ENCODE data around the gene ESRRB.

ESRRB gene

DNA sequence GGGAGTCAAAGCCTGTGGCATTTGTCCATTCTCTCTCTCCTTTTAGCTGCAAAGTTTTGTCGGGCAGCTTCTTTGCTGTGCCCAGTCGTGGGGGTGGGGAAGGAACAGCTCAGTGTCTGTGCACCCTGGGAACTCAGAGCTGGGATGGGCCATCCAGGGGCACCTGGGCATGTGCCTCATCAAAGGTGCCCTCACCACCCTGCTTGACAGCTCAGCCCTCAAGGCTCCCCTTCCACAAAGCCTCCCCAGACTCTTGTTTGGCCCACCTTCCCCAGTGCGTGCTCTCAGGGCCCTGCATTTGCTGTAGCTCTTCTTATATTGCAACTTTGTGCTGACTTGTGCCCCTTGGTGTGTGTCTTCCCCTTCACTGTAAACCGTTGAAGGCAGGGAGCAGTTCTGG, 112.6 kb downstream of the ESRRB start:
- Histone ChIP-seq H3K4me3 (ENCODE audit: low read length) (no peak overlapping the region), H3K4me1 (ENCODE audit: control insufficient read depth, insufficient read depth, low read length) (no peaks in the 10 kb centered on the region)
- DNase-seq (ENCODE audit: low read depth) = no peak

DNA sequence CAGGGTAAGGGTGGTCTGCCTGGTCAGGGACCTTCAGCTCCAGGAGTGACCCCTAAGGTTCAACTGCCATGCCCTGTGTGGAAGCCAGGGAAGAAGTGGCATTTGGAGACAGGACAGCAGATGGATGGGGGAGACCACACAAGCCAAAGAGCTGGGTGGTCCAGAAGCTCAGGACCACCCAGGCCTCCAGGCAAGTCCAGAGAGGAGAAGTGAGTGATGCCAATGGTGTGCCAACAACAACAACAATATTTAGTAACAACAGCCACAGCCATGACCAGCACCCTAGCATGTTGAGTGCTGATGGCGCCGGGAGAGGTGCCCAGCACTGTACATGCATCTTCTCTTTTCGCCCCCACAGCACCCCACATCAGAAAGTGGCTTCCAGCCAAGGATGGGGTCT, 113.7 kb downstream of the ESRRB start:
- no peaks in the 10 kb centered on the region for H3K4me1 ChIP-seq (ENCODE audit: control insufficient read depth, insufficient read depth, low read length)
- H3K9me3 ChIP-seq (ENCODE audit: control insufficient read depth, low read length) = no peaks in the 10 kb centered on the region
- peaks cover 23% of the 10 kb centered on the region for H3K27me3 ChIP-seq (replicated peaks; ENCODE audit: control insufficient read depth, insufficient read depth, low read length)
- DNase-seq (ENCODE audit: low read depth) = no peak
- H3K36me3 ChIP-seq (ENCODE audit: control insufficient read depth, insufficient read depth, low read length, severe bottlenecking) = no peaks in the 10 kb centered on the region
- no peak overlapping the region for H3K4me3 ChIP-seq (ENCODE audit: low read length)
- H3K9ac ChIP-seq (ENCODE audit: low read length) = no peak overlapping the region

More for the DNA sequence above, 112.6 kb downstream of the ESRRB start:
- Histone ChIP-seq H3K9me3 (ENCODE audit: control insufficient read depth, low read length) (no peaks in the 10 kb centered on the region), H3K27me3 (replicated peaks; ENCODE audit: control insufficient read depth, insufficient read depth, low read length) (peaks cover 23% of the 10 kb centered on the region), H3K36me3 (ENCODE audit: control insufficient read depth, insufficient read depth, low read length, severe bottlenecking) (no peaks in the 10 kb centered on the region), H3K9ac (ENCODE audit: low read length) (no peak overlapping the region)

GRCh38 chr14:76490111-76490510, 114.2 kb downstream of the ESRRB start:
- Histone ChIP-seq H3K36me3 (ENCODE audit: control insufficient read depth, insufficient read depth, low read length, severe bottlenecking) (no peaks in the 10 kb centered on the region), H3K4me1 (ENCODE audit: control insufficient read depth, insufficient read depth, low read length) (no peaks in the 10 kb centered on the region), H3K27me3 (replicated peaks; ENCODE audit: control insufficient read depth, insufficient read depth, low read length) (peaks cover 23% of the 10 kb centered on the region), H3K9me3 (ENCODE audit: control insufficient read depth, low read length) (no peaks in the 10 kb centered on the region), H3K4me3 (ENCODE audit: low read length) (no peak overlapping the region), H3K9ac (ENCODE audit: low read length) (no peak overlapping the region)
- DNase-seq (ENCODE audit: low read depth) = no peak

GRCh38 chr14:76490735-76491134, 114.8 kb downstream of the ESRRB start:
- no peak for DNase-seq (ENCODE audit: low read depth)
- Histone ChIP-seq H3K4me1 (ENCODE audit: control insufficient read depth, insufficient read depth, low read length) (no peaks in the 10 kb centered on the region), H3K27me3 (replicated peaks; ENCODE audit: control insufficient read depth, insufficient read depth, low read length) (peaks cover 23% of the 10 kb centered on the region), H3K9ac (ENCODE audit: low read length) (no peak overlapping the region), H3K36me3 (ENCODE audit: control insufficient read depth, insufficient read depth, low read length, severe bottlenecking) (no peaks in the 10 kb centered on the region), H3K4me3 (ENCODE audit: low read length) (no peak overlapping the region), H3K9me3 (ENCODE audit: control insufficient read depth, low read length) (no peaks in the 10 kb centered on the region)

- no peaks in the 10 kb centered on the region for H3K4me1 ChIP-seq (ENCODE audit: control insufficient read depth, insufficient read depth, low read length)
- no peak overlapping the region for H3K4me3 ChIP-seq (ENCODE audit: low read length)
- H3K36me3 ChIP-seq (ENCODE audit: control insufficient read depth, insufficient read depth, low read length, severe bottlenecking) = no peaks in the 10 kb centered on the region
- H3K9me3 ChIP-seq (ENCODE audit: control insufficient read depth, low read length) = no peaks in the 10 kb centered on the region
- peaks cover 29% of the 10 kb centered on the region for H3K27me3 ChIP-seq (replicated peaks; ENCODE audit: control insufficient read depth, insufficient read depth, low read length)
- no peak for DNase-seq (ENCODE audit: low read depth)
- H3K9ac ChIP-seq (ENCODE audit: low read length) = no peak overlapping the region
These were observed 115.4 kb downstream of the ESRRB start for GRCh38 chr14:76491172-76491930.

DNA sequence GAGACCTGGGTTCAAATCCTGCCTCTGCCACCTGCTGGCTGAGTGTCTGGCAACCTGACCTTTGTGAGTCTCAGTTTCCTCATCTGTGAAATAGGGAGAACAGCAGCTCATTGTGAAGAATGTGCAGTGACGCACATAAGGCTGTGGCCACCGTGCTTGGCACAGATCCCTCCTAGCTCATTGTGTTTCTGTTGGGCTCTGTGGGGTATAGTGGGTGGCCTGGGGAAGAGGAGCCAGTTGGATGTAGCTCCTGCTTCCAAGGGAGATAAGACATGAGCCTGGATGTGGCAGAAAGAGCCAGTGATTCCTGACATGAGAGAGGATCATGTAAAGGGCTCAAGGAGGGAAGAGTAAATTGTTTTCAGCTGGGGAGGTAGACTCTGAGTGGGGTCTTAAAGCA, 120.0 kb downstream of the ESRRB start:
- DNase-seq (ENCODE audit: low read depth) = no peak
- H3K36me3 ChIP-seq (ENCODE audit: control insufficient read depth, insufficient read depth, low read length, severe bottlenecking) = no peaks in the 10 kb centered on the region

GRCh38 chr14:76496595-76496994, 120.7 kb downstream of the ESRRB start:
- no peaks in the 10 kb centered on the region for H3K9me3 ChIP-seq (ENCODE audit: control insufficient read depth, low read length)
- H3K4me1 ChIP-seq (ENCODE audit: control insufficient read depth, insufficient read depth, low read length) = no peaks in the 10 kb centered on the region
- no peak for DNase-seq (ENCODE audit: low read depth)
- peaks cover 26% of the 10 kb centered on the region for H3K27me3 ChIP-seq (replicated peaks; ENCODE audit: control insufficient read depth, insufficient read depth, low read length)
- H3K4me3 ChIP-seq (ENCODE audit: low read length) = no peak overlapping the region
- no peaks in the 10 kb centered on the region for H3K36me3 ChIP-seq (ENCODE audit: control insufficient read depth, insufficient read depth, low read length, severe bottlenecking)
- no peak overlapping the region for H3K9ac ChIP-seq (ENCODE audit: low read length)

More for the DNA sequence above, 120.0 kb downstream of the ESRRB start:
- Histone ChIP-seq H3K9me3 (ENCODE audit: control insufficient read depth, low read length) (no peaks in the 10 kb centered on the region), H3K9ac (ENCODE audit: low read length) (no peak overlapping the region), H3K4me3 (ENCODE audit: low read length) (no peak overlapping the region), H3K4me1 (ENCODE audit: control insufficient read depth, insufficient read depth, low read length) (no peaks in the 10 kb centered on the region), H3K27me3 (replicated peaks; ENCODE audit: control insufficient read depth, insufficient read depth, low read length) (peaks cover 26% of the 10 kb centered on the region)

DNA sequence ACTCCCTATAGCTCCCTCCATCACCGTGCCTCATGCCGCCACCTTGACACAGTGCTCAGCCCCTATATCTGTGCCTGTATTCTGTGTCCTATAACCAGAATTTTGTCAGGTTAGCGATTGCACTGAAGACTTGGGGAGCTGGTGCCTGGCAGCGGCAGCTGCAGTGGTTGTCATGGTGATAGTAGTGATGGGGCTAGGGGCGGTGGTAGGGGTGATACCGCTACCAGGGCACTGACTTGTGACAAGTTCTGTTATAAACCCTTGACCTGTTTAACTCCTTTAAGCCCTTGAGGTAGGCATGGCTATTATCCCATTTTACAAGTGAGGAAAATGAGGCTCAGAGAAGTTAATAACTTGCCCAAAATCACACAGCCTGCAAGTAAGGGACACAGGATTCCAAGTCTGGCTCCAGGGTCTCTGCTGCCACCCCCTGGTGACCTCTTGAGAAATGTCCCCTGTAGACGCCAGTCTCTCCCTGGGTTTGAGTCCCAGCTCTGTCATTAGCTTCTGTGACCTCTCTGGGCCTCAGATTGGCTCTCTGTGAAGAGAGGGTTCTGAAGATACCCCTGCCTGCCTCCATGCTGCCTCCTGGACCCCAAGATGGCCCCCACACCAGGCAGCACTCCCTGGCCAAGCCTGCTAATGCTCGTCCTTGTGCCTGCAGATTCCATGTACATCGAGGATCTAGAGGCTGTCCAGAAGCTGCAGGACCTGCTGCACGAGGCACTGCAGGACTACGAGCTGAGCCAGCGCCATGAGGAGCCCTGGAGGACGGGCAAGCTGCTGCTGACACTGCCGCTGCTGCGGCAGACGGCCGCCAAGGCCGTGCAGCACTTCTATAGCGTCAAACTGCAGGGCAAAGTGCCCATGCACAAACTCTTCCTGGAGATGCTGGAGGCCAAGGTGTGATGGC, 121.9 kb downstream of the ESRRB start:
- no peaks in the 10 kb centered on the region for H3K4me1 ChIP-seq (ENCODE audit: control insufficient read depth, insufficient read depth, low read length)
- no peaks in the 10 kb centered on the region for H3K9me3 ChIP-seq (ENCODE audit: control insufficient read depth, low read length)
- no peak for DNase-seq (ENCODE audit: low read depth)
- no peak overlapping the region for H3K4me3 ChIP-seq (ENCODE audit: low read length)
- H3K27me3 ChIP-seq (replicated peaks; ENCODE audit: control insufficient read depth, insufficient read depth, low read length) = peaks cover 22% of the 10 kb centered on the region
- H3K36me3 ChIP-seq (ENCODE audit: control insufficient read depth, insufficient read depth, low read length, severe bottlenecking) = no peaks in the 10 kb centered on the region
- H3K9ac ChIP-seq (ENCODE audit: low read length) = no peak overlapping the region

GRCh38 chr14:76498463-76498935, 122.6 kb downstream of the ESRRB start:
- H3K27me3 ChIP-seq (replicated peaks; ENCODE audit: control insufficient read depth, insufficient read depth, low read length) = peaks cover 22% of the 10 kb centered on the region
- no peaks in the 10 kb centered on the region for H3K4me1 ChIP-seq (ENCODE audit: control insufficient read depth, insufficient read depth, low read length)
- no peak for DNase-seq (ENCODE audit: low read depth)
- H3K9me3 ChIP-seq (ENCODE audit: control insufficient read depth, low read length) = no peaks in the 10 kb centered on the region
- H3K36me3 ChIP-seq (ENCODE audit: control insufficient read depth, insufficient read depth, low read length, severe bottlenecking) = no peaks in the 10 kb centered on the region
- H3K4me3 ChIP-seq (ENCODE audit: low read length) = no peak overlapping the region
- no peak overlapping the region for H3K9ac ChIP-seq (ENCODE audit: low read length)

DNA sequence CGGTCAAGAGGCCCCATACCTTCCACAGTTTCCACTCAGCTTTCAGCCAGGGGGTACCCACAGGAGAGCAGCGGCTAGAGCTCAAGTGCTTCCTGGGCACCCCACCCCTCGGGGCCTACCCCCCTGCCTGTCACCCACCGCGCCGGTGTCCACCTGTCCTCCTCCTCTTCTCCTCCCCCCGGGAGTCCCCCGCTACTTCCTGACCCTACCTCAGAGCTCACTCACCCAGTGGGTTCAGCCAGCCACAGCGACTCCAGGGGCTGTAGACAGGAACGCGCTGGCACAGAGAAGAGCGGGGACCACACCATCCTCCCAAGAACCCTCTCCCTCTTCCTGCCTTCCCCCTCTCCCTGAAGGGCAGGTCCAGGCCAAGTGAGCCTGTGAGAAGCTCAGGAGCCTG, 123.0 kb downstream of the ESRRB start:
- H3K4me1 ChIP-seq (ENCODE audit: control insufficient read depth, insufficient read depth, low read length) = no peaks in the 10 kb centered on the region
- no peak overlapping the region for H3K9ac ChIP-seq (ENCODE audit: low read length)
- DNase-seq (ENCODE audit: low read depth) = no peak
- no peak overlapping the region for H3K4me3 ChIP-seq (ENCODE audit: low read length)
- peaks cover 26% of the 10 kb centered on the region for H3K27me3 ChIP-seq (replicated peaks; ENCODE audit: control insufficient read depth, insufficient read depth, low read length)
- H3K36me3 ChIP-seq (ENCODE audit: control insufficient read depth, insufficient read depth, low read length, severe bottlenecking) = no peaks in the 10 kb centered on the region
- H3K9me3 ChIP-seq (ENCODE audit: control insufficient read depth, low read length) = no peaks in the 10 kb centered on the region

DNA sequence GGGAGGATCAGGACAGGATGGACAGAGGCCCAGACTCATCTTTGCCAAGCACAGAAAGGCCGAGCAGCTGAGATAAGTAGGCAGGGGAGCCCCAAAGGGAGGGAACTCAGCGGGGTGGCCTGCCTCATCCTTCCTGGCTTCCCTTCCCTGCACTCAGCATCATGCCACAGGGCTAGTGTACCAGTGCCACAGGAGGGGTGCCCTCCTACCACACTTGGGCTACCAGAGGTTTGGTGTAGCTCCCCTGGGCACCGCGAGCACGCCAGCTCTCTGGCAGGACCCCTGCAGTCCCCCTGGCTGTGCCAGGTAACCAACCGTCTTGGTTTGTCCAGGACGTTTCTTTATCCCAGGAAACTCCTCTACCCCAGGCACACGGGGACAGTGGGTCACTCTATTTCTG, 123.5 kb downstream of the ESRRB start:
- H3K4me3 ChIP-seq (ENCODE audit: low read length) = no peak overlapping the region
- H3K27me3 ChIP-seq (replicated peaks; ENCODE audit: control insufficient read depth, insufficient read depth, low read length) = peaks cover 31% of the 10 kb centered on the region
- no peaks in the 10 kb centered on the region for H3K4me1 ChIP-seq (ENCODE audit: control insufficient read depth, insufficient read depth, low read length)
- no peaks in the 10 kb centered on the region for H3K9me3 ChIP-seq (ENCODE audit: control insufficient read depth, low read length)
- no peak overlapping the region for H3K9ac ChIP-seq (ENCODE audit: low read length)
- no peaks in the 10 kb centered on the region for H3K36me3 ChIP-seq (ENCODE audit: control insufficient read depth, insufficient read depth, low read length, severe bottlenecking)
- no peak for DNase-seq (ENCODE audit: low read depth)
